ENCODE data around the gene PKD2. TPM values are rescaled to one million over a fixed set of nuclear protein-coding genes. Genes with fewer than 3 reads are reported as not detected.

Gene PKD2
- total RNA-seq, 1 experiment from 2014 or later: 30.4 TPM

DNA sequence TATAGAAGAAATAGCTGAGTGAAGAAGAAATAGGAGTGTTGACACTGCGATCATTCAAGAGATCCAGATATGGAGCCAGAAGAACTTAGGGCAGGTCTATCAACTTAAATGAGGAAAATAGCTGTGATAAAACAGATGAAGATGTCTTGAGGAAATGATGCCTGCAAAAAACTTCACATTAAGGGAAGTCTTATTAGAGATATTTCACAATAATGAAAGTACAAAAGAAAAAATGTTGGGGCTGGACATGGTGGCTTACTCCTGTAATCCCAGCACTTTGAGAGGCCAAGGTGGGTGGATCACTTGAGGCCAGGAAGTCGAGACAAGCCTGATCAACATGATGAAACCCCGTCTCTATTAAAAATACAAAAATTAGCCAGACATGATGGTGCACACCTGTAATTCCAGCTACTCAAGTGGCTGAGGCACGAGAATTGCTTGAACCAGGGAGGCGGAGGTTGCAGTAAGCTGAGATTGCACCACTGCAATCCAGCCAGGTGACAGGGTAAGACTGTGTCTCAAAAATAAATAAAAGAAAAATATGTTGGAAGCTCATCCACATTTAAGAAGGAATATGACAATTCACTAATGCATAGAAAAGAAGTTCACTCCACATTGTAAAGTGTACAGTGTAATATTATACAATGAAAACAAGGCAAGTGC, 56.3 kb downstream of the PKD2 start:
- DNase-seq: no peak
- BruUV-seq (replicated peaks): no TSS peak
- Mint-ChIP-seq H3K27ac (ENCODE audit: unreplicated experiment) (no peak overlapping the region), H3K27me3 (ENCODE audit: unreplicated experiment) (no peaks in the 10 kb centered on the region), H3K4me3 (ENCODE audit: low read depth, unreplicated experiment) (no peak overlapping the region), H3K4me1 (ENCODE audit: low read depth, unreplicated experiment) (no peaks in the 10 kb centered on the region), H3K9me3 (ENCODE audit: low read depth, unreplicated experiment) (no peaks in the 10 kb centered on the region), H3K36me3 (ENCODE audit: insufficient read depth, unreplicated experiment) (peaks cover 16% of the 10 kb centered on the region)
- no peak for TF ChIP-seq CTCF (IDR thresholded peaks at IDR 0.05; ENCODE audit: unreplicated experiment)
- intact Hi-C loops (cut with micrococcal nuclease; ENCODE audit: unreplicated experiment): no loop called here
- CTCF ChIA-PET: no interaction called here

DNA sequence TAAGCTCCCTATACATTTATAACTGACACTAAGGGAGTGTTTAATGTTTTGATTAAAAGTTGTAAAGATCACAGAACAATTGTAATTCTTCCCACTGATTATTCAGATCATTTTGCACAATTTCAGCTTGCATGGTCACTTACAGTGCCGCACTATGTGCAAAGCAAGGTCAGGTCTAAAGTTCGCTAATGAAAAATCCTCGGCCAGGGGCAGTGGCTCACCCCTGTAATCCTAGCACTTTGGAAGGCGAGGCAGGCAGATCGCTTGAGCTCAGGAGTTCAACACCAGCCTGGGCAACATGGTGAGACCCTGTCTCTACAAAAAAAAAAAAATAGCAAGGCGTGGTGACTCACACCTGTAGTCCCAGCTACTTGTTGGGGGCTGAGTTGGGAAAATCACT, 57.0 kb downstream of the PKD2 start:
- Mint-ChIP-seq H3K4me3 (ENCODE audit: low read depth, unreplicated experiment) (no peak overlapping the region), H3K4me1 (ENCODE audit: low read depth, unreplicated experiment) (no peaks in the 10 kb centered on the region), H3K27me3 (ENCODE audit: unreplicated experiment) (no peaks in the 10 kb centered on the region), H3K36me3 (ENCODE audit: insufficient read depth, unreplicated experiment) (peaks cover 16% of the 10 kb centered on the region), H3K27ac (ENCODE audit: unreplicated experiment) (no peak overlapping the region), H3K9me3 (ENCODE audit: low read depth, unreplicated experiment) (no peaks in the 10 kb centered on the region)
- intact Hi-C loops (cut with micrococcal nuclease; ENCODE audit: unreplicated experiment): no loop called here
- no peak for DNase-seq
- no peak for TF ChIP-seq CTCF (IDR thresholded peaks at IDR 0.05; ENCODE audit: unreplicated experiment)
- CTCF ChIA-PET: no interaction called here
- no TSS peak for BruUV-seq (replicated peaks)

- Mint-ChIP-seq H3K9me3 (ENCODE audit: low read depth, unreplicated experiment) (no peaks in the 10 kb centered on the region), H3K4me1 (ENCODE audit: low read depth, unreplicated experiment) (no peaks in the 10 kb centered on the region), H3K4me3 (ENCODE audit: low read depth, unreplicated experiment) (no peak overlapping the region), H3K27ac (ENCODE audit: unreplicated experiment) (no peak overlapping the region), H3K27me3 (ENCODE audit: unreplicated experiment) (no peaks in the 10 kb centered on the region), H3K36me3 (ENCODE audit: insufficient read depth, unreplicated experiment) (peaks cover 33% of the 10 kb centered on the region)
- intact Hi-C loops (cut with micrococcal nuclease; ENCODE audit: unreplicated experiment): no loop called here
- DNase-seq: no peak
- no TSS peak for BruUV-seq (replicated peaks)
- CTCF ChIA-PET: no interaction called here
- TF ChIP-seq CTCF (IDR thresholded peaks at IDR 0.05; ENCODE audit: unreplicated experiment): no peak
These were observed 62.6 kb downstream of the PKD2 start for GRCh38 chr4:88070031-88070430.

DNA sequence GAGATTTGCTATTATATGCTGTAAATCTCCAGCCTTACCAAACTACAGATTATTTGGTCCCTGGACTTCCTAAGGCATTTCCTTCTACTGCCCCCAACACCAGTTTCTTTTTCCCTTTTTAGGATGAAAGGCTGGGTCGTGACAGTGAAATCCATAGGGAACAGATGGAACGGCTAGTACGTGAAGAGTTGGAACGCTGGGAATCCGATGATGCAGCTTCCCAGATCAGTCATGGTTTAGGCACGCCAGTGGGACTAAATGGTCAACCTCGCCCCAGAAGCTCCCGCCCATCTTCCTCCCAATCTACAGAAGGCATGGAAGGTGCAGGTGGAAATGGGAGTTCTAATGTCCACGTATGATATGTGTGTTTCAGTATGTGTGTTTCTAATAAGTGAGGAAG, 67.9 kb downstream of the PKD2 start:
- CTCF ChIA-PET: no interaction called here
- Mint-ChIP-seq H3K27me3 (ENCODE audit: unreplicated experiment) (no peaks in the 10 kb centered on the region), H3K27ac (ENCODE audit: unreplicated experiment) (no peak overlapping the region), H3K36me3 (ENCODE audit: insufficient read depth, unreplicated experiment) (peaks cover 24% of the 10 kb centered on the region), H3K4me3 (ENCODE audit: low read depth, unreplicated experiment) (no peak overlapping the region), H3K9me3 (ENCODE audit: low read depth, unreplicated experiment) (no peaks in the 10 kb centered on the region), H3K4me1 (ENCODE audit: low read depth, unreplicated experiment) (no peaks in the 10 kb centered on the region)
- intact Hi-C loops (cut with micrococcal nuclease; ENCODE audit: unreplicated experiment): no loop called here
- no peak for TF ChIP-seq CTCF (IDR thresholded peaks at IDR 0.05; ENCODE audit: unreplicated experiment)
- DNase-seq: no peak
- BruUV-seq (replicated peaks): no TSS peak
